GM12801 (cell line): ENCODE results near the gene PSMG2.

Experiments used
- CTCF ChIP-seq: IDR thresholded peaks from one replicate; pipeline ENCODE4 v1.5.1; 2011; ENCODE audit warnings: control low read depth; ENCODE audit not compliant: insufficient read length; ENCODE audit errors: extremely low read depth

Gene PSMG2

DNA sequence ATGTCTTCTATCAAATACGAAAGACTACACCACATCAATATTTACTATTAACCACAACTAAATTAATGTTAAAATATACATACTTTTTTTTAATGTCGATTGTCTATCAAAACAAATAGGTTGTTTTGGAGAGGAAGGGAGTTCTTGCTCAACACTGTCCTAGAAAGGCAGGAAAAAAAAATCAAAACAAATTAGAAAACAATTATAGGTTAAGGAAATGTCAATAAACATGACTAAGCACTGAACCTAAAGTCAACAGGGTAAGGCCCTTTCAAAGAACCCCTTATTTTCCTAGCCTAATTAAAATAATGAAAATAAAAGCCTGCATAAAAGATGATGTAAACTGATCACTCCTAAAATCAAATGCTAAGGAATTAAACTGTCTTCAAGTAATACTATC is 3.1 kb upstream of the PSMG2 start:
- no peak for TF ChIP-seq CTCF

DNA sequence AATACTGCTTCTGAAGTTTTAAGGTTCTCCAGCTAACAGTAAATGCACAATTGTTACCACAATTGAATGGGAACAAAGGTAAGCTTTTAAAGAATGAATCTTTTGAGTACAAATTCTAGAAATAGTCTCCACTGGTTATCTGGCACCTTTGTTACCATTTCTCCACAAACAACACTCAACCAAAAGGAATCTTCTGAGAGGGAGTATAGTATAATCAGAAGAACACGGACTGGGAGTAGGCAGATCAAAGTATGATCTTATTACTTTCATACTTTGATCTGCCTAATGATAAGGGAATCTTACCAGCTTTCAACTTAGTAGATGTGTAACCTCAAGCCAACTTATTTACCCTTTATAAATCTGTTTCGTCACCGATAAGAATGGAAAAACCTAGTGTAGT is 1.7 kb upstream of the PSMG2 start:
- no peak for TF ChIP-seq CTCF

- TF ChIP-seq CTCF = no peak
Measured at GRCh38 chr18:12703096-12703567, 290 bp downstream of the PSMG2 start.

DNA sequence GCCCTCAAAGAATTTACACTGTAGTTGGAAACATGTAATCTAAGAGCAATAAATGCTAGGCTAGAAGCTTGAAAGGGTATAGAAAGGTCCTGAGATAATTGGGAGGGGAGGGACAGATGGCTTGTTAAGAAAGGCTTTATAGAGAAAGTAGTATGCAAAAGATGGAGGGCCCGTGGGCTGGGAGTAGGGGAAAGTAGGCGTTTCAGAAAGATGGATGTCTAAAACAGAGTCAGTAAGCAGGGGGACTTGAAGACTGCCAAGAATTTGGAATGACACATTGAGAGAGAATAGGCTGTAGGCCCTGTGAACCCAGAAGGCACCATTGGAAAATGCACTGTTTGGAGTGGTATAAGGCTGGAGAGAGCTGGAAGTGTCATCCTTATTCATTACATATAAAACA is 822 bp downstream of the PSMG2 start:
- no peak for TF ChIP-seq CTCF

- no peak for TF ChIP-seq CTCF
Measured at GRCh38 chr18:12711446-12711845, 8.6 kb downstream of the PSMG2 start.

GRCh38 chr18:12721495-12722275 is 18.8 kb downstream of the PSMG2 start:
- no peak for TF ChIP-seq CTCF

DNA sequence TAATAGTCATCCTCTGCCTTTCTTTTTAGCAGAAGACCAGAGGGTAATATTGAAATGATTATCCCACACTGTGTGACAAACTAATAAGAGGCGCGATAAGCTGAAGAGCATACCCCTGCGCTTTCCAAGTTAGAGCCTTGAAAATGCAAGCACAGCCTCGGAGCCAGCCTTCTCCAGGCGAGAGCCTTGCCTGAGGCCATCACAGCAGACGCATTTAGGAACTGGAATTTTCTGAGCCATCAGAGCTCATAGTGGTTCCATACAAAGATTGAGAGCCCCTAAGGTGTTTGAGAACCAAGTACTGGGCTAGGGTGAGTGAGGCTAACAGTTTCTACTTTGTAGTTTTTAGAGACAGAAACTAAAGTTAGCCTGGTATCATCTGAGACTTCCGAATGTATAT is 19.9 kb downstream of the PSMG2 start:
- no peak for TF ChIP-seq CTCF

- TF ChIP-seq CTCF = no peak
Measured at GRCh38 chr18:12726331-12726730, 23.5 kb downstream of the PSMG2 start.
